ENCODE data around the gene PRG2. TPM values are rescaled to one million over a fixed set of nuclear protein-coding genes. Genes with fewer than 3 reads are reported as not detected.
A peak's percentile ranks its signal among the peaks of the same experiment; 100 is the strongest.

PRG2 gene
- total RNA-seq, 1 experiment from 2014 or later, result not detected

DNA sequence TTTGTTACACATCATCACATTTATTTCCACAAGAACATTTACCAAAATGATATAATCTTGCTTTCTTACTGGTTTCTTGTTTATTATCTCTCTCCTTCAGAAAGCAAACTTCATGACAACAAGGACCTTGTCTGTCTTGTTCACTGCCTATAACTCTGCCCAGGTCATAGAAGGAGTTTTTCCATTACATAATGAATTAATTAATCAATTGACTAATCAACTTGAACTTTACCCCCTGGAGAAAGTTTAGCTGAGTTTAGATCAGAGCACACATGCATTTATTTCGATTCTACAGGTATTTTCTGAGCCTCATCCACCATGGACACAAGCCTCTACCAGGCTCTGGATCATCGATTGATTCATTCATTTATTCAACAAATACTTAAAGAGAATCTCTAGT is 6.3 kb upstream of the PRG2 start:
- no peak for DNase-seq (ENCODE audit: low spot score)

DNA sequence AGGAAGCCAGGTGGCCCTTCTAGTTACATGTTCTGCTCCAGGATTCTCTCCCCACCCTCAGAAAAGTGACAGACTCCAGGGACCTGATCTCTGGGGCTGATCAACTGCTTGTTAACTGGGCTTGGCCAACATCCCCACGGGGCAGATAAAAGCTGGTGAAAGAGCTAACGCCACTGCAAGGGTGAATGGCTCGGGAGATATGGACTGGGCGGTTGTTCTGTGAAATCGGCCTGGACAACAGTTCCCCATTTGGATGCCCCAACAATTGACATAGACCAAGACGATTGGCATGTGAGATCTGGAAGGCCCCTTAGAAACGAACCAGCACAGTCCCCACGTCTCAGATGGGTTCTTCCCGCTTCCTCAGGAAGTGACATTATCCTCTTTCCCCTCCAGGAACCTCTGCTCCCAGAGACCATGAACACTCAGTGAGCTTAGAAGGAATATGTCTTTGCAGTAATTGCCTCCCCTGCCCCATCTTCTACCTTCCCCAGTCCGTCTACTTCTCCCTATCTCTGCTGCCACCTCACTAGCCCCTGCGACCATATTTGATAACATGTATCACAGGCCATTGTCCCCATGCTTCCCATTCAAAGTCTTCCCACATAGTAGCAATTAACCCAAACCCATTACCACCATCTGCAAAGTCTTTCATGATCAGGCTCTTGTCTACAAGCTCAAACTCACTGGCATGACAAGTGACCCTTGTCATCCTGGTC is 5.6 kb upstream of the PRG2 start:
- no peak for DNase-seq (ENCODE audit: low spot score)

DNA sequence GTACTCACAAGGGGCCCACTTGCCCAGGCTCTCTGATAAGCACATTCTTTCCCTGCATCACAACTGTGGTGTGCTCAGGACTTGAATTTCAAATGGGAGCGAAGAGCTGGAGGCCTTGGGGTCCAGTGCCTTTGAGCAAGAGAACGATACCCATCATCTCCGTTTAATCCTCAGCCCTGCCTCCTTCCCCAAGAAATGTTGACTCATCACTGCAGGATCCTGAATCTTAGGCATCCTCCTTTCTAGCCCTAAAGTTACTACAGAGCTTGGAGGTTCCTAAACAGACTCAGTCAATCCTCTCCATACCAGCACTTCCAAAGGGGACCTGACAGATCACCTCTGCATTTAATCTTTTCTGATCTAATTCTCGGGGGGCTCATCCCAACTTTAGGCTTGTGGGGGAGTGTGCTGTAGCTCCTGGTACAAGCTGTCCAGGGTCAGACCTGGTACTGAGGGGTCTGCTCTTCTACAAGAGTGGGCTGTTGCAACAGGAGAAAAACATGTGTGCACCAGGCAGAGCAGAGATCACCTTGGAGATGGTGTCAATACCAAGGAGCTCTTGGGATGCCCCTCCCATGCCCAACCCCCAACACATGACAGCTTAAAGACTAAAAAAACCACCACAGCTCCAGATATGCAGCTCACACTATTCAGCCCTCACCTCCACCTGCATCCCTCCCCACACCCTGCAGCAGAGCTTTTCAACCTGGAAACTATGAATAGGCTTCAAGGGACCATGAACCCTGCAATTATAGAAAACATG is 3.9 kb upstream of the PRG2 start:
- no peak for DNase-seq (ENCODE audit: low spot score)

DNA sequence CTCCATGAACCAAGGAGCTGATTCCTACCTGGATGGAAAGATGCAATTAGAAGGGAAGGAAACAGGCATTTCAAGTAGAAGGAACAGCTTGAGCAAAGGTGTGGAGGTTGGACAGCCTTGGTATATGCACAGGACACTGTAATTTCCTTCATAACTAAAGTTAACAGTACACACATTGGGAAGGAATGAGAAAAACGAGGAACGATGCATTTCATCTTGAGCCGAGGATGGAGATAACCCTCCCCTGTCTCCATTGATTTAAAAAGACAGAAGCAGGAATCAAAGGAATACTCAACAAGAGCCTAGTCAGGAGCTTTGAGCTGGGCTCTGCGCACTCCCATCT is 2.3 kb upstream of the PRG2 start:
- no peak for DNase-seq (ENCODE audit: low spot score)

DNA sequence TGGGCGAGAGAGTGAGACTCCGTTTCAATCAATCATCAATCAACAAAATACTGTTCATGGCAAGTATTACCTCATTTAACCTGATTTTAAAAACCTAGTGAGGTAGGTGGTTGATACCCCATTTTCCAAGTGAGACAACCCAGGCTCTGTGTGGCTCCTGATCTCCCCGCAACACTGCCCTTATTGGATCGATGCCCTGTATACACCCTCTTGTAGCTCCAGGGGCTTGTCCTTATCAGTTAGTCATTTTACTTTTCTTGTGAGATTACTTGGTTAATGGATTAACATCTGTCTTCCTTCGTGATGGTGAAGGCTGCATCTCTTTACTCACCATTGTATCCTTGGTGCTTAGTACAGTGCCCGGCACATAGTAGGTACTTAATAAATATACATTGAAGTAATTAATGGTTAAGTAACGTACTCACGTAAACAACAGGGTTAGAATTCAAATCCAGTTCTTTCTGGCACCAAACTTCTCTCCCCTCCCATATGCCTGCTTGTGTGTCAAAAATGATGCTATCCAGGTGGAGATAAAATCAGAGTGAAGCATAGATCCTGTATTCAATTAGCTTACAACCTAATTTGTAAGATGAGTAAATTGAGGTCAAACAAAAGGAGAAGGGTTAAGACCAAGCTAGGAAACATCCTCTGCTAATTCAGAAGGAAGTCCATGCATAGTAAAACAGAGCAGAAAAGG is 1.8 kb upstream of the PRG2 start:
- no peak for DNase-seq (ENCODE audit: low spot score)

DNA sequence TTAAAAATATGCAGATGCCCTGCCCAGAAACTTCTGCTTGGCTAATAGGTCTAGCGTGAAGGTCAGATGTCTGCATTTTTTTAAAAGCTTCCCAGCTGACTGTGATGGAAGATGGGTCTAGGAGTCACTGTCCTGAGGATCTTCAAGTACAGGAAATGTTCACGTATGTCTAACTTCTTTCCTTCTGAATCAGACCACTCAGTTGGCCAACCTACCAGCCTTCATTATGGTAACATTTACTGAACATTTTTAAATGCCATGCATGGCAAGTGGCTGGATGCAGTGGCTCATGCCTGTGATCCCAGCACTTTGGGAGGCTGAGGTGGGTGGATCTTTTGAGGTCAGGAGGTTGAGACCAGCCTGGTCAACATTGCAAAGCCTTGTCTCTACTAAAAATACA is 1.1 kb upstream of the PRG2 start:
- no peak for DNase-seq (ENCODE audit: low spot score)

DNA sequence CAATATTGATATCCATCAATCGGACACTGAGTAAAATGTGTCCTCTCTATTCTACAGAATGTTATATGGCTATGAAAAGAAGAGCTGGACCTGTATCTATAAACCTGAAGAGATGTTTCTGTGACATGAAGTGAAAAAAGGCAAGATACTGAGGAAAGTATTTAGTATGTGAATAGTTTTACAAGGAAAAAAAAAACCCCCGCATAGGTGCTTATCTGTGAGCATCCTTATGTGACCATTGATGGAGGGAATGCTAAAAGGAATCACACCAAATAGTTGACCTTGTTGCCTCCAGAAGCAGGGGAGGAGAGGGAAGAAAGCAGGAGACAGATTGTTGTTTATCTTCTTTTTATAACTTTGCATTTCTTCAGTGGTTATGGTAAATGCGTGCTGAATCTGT is 661 bp upstream of the PRG2 start:
- no peak for DNase-seq (ENCODE audit: low spot score)

DNA sequence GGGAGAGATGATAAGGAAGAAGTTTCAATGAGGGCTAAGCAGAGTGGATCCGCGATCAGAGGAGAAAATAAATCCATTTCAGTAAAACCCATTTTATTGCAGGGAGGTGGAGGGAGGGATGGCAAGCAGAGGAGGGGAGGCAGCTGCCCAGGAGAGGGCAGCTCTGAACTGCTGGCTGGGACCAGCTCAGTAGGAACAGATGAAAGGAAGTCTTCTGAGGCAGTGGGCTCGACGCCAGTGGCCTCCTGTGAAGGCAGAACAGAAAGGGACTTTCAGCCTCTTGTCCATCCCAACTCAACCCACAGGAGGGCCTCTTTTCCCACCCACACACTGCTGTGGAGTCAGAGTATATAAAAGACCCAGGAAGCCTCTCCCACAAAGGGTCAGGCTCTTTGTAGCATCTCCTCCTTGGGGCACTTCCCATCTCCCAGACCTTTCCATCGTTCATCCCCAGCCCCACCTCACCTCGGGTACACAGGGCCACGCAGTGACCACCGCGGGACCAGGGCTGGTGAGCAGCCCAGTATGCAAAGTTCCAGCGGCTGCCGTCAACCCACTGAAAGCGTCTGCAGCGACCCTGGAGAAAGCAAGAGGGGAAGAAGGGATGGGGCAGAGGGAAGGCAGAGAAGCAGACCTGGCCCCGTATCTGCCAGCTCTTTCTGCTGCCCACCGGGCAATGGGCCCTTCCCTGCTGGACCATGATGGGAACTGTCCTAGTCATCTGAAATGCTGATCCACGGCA is 3.0 kb downstream of the PRG2 start:
- DNase-seq (ENCODE audit: low spot score), result no peak

DNA sequence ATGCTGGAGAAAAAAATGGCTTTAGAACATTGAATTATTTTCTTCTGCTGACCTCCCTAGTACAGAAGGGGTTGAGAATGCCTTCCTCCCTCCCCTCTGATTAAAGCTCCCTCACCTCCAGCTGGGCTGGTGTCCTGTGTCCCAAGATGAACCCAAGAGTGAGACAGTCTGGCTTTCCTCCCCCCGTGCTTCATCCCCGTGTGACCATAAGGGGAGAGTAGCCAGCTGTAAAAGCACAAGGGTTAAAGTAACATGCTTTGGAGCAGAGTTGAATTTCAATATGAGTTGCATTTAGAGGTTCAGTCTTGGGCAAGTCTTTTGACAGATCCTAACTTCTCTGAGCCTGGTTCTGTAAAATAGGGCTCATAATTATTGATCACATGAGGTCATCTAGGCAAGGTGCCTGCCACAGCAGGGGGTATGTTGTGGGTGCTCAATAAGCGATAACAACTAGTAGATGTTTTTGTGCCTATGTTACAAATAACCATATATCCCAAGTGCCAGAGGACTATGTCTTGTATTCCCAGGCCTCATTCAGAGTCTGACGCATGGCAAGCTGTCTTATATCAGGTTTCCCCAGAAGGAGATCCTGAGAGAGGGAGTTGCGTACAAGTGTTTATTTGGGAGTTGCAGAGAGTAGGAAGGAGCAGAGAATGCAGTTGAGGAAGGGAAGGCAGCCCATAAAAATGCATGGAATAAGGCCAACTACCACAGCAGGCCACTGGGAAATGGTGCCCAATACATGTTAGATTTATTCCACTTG is 4.1 kb downstream of the PRG2 start:
- DNase-seq (ENCODE audit: low spot score), result no peak

DNA sequence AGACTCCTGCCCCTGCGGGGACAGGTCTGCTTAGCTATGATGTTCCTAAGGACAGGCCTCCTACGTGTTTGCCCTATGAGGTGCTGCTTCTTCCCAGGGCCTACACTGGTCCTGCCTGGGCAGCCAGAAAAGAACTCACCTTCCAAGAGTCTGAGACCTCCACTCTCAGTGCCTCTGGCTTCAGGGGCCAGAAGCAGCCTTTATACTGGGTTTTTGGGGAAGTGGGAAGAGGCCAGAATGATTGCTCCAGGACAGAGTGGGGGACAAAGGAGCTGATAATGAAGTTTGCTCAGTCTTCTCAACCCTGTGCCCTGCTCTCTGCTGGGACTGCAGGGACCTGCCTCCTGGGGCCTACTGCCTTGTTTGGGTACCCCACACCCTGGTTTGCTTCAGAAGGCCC is 9.5 kb downstream of the PRG2 start, which contains the start of gene PRG3:
Gene PRG3, minus strand, starts transcription at position 176 of the 400 bp plus-strand sequence. CDS start 442 bp downstream, outside the sequence.
- DNase-seq (ENCODE audit: low spot score), result no peak

DNA sequence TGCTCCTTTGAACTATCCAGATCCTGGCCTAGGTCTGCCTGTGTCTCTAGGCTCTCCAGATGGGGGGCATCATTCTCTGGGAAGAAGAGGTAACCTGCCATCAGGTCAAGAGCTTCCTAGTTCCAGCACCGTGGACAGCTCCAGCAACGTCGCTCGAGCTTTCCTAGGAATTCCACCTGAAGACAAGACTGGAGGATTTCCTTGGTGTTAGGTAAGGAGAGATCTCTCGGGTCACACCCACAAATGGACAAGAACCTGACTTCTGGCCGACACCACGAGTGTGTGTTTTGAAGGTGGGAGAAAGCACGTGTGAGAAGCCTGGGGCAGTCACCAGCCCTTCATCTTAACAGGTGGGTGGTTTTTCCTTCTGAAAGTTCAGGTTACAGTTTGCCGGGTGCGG is 10.7 kb downstream of the PRG2 start:
- DNase-seq (ENCODE audit: low spot score), result peak; percentile 19

DNA sequence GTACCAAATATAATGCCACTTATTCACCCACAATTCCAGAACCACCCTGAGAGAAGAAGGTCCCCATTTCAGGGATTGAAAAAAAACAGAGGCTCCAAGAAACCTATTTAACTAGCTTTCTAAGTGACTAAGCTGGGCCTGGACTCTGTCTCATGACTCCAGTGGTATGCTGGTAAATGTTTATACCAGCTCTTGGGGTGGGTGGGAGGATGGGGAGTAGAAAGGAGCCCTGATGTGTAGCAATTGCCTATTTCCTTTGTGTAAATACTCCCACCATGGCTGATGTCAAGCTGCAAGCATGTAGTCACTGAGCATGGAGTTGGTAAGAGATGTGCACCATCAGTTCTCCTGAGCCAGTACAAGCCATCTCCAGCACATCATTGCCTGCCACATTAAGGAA is 12.3 kb downstream of the PRG2 start:
- DNase-seq (ENCODE audit: low spot score), result no peak

DNA sequence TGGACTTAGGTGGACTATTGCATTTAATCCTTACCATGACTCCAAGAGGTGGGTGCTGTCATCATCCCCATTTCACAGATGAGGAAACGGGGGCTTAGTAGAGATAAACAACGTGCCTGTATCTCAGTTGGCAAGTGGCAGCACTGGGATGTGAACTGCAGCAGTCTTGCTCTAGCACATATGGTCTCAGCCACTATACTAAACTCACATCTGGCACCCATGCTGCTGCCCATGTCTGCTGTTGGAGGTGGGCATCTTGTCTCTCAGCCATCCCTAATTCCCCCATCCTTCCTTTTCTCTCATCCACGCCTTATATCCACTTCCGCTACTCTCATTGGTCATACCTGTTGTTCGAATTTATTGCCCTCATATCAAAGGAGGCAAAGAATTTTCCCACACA is 13.3 kb downstream of the PRG2 start:
- DNase-seq (ENCODE audit: low spot score), result no peak

DNA sequence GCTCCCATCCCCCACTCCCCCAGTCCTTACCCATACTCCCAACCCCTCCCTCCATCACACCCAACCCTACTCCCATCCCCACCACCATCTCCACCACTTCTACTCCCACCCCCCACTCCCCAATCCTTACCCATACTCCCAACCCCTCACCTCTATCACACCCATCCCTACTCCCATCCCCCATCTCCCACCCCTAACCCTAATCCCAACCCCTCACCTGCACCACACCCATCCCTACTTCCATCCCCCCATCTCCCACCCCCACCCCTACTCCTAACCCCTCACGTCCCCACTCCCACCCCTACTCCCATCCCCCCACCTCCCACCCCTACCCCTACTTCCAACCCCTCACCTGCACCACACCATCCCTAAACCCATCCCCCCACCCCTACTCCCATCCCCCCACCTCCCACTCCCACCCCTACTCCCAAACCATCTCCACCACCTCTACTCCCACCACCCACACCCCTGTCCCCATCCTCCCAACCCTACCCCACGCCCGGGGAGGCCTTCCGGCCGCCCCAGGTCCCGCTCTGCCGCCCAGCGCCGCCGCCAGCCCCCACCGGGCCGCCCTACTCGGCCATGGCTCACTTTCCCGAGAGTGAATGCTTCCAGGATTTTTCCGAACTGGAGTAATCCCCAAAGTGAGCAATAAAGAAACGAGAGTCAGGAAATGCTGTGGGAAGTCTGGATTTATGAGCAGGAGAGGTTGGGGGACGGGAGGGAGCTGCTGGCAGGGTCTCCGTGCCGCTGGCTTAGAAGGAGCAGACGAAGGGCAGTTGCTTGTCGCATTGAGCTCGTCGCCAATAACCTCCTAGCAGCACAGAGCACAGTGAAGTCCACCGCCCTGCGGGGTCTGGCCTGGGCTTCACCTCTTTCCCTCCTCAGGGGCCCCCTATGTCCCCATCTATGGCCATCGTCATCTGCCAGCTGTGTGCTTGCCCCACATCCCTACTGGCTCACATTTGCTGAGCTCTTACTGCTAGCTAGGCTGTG is 14.1 kb downstream of the PRG2 start:
- no peak for DNase-seq (ENCODE audit: low spot score)

DNA sequence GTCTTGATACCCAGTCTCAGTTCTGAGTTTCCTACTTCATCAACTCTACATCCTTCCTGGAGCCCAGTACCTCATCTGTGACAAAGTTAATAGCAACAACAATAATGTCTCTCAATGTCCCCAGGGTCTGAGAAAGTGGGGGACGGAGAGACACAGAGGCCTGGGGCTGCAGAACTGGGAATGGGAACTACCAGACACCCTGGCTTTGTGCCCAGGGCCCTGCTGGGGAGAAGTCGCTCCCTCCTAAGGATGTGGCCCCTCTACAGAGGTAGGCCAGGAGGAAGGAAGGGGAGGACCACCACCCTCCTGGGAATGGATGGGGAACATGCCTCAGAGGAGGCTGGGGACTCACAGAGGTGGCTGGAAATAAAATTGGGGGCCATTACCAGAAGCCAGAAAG is 15.0 kb downstream of the PRG2 start:
- DNase-seq (ENCODE audit: low spot score), result no peak

DNA sequence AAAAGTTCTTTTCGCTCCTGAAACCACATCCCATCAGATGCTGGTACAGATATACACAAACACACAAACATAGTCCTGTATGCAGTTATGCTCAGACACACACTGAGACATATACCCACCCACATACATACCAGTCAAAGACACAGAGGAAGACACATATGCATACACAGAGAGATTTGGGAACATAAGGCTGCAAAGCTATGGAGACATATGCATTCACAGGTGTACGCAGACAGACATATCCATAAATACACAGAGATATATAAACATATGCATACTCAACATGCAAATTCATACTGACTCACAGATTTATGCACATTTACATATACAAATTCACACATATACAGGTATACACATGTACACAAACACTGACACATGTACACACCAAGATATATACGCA is 15.5 kb downstream of the PRG2 start:
- no peak for DNase-seq (ENCODE audit: low spot score)

DNA sequence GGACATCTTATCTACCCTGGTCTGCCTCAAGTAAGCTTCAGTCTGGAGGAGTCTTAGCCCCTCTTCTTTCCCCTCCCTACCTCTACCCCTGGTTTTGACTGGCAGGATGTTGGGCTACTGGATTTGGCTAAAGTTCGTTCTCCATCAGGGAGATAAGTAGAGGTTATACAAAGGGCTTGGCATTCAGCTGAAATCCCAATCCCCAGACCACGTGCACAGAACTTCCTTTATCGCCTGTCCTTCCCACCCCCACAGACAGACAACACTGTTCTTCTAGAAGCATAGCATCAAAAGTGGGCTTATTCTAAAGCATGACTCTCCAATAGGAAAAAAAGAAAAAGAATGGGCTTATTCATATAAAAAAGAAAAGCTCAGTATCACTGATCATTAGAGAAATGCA is 17.3 kb downstream of the PRG2 start:
- no peak for DNase-seq (ENCODE audit: low spot score)

DNA sequence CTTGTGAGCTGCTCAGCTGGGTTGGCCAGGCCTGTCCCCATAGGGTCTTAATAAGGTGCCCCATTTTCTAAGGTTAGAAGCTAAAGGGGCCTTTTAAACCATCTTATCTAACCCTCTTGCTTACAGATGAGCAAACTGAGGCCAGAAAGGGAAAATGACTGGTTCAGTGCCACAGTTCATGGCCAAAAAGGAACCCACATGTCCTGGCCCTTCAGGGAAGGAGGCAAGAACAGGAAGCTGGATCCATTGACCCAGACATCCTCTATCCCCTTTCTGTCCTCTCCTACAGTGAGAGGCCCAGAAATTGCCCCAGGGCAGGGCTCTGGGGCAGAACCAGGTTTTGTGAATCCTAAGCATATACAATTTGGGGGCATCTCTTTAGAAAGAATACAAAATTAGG is 19.5 kb downstream of the PRG2 start:
- no peak for DNase-seq (ENCODE audit: low spot score)

DNA sequence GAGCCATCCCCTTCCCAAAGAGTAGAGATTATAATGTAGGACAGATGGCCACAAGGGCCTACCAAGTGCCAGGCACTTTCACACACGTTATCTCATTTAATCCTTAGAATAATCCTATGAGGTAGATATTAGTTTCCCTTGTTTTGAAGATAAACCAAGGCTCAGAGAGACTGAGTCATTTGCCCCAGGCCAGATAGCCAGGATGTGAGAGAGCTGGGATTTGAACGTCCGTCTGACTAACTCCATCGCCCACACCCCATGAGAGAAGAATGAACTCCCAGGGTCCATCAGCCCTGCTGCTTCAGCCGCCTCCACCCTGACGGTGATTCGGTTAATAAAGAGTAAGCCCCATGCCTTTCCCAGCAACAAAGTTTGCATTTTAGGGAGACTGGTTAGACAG is 20.2 kb downstream of the PRG2 start:
- no peak for DNase-seq (ENCODE audit: low spot score)

DNA sequence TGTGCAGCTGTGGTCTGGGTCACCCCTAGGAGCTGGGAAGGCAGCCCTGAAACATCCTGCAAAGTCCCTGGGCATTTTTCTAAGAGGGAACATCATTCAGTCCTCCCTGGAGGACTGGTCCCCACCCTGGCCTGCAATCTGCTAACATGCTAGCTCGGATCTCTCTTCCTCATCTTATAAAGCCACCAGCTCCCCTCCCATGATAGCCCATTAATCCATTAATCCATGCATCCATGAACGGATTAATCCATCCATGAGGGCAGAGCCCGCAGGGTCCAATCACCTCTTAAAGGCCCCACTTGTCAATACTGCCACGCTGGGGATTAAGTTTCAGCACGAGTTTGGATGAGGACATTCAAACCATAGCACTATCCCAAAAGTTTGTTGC is 21.6 kb downstream of the PRG2 start:
- DNase-seq (ENCODE audit: low spot score), result no peak
